ENCODE results near the gene ABCC8. TPM values are rescaled to one million over a fixed set of nuclear protein-coding genes. Genes with fewer than 3 reads are reported as not detected.

Gene ABCC8
- total and polyA plus RNA-seq, 2 experiments from 2014 or later, result not detected

GRCh38 chr11:17458268-17458667 lies 18.4 kb downstream of the ABCC8 start:
- no peaks in the 10 kb centered on the region for H3K9me2 ChIP-seq (ENCODE audit: insufficient read depth)
- no peaks in the 10 kb centered on the region for H3K79me2 ChIP-seq (ENCODE audit: insufficient read depth)
- WGBS, 2 experiments (ENCODE audit: low coverage in 1 of 2, low lambda C conversion rate in 2 of 2, missing lambda C conversion rate in 2 of 2), result 46 to 48% methylated on average over 8 of the region's 8 CpGs
- in situ Hi-C loops (cut with MboI), result no loop called here
- TF ChIP-seq EZH2phosphoT487 (IDR thresholded peaks at IDR 0.05; ENCODE audit: insufficient read depth, low read depth) (no peak), EZH2 (IDR thresholded peaks at IDR 0.05; ENCODE audit: insufficient read depth, poor library complexity, severe bottlenecking) (no peak)
- H3K4me1 ChIP-seq (ENCODE audit: insufficient read depth), result no peaks in the 10 kb centered on the region
- no peak overlapping the region for H3K4me2 ChIP-seq (ENCODE audit: unreplicated experiment)
- no peak overlapping the region for H2AFZ ChIP-seq
- no peak overlapping the region for H3K4me3 ChIP-seq
- H3K36me3 ChIP-seq (ENCODE audit: low read depth), result no peaks in the 10 kb centered on the region
- H3K27me3 ChIP-seq (replicated peaks; ENCODE audit: insufficient read depth), result peaks cover 17% of the 10 kb centered on the region
- H3F3A ChIP-seq (ENCODE audit: insufficient read depth), result no peaks in the 10 kb centered on the region
- no peak overlapping the region for H3K27ac ChIP-seq
- no peak overlapping the region for H3K9ac ChIP-seq
- H4K20me1 ChIP-seq (ENCODE audit: insufficient read depth), result no peaks in the 10 kb centered on the region
- H3K9me3 ChIP-seq (ENCODE audit: low read depth), result no peaks in the 10 kb centered on the region
- DNase-seq, result no peak

GRCh38 chr11:17457396-17458173 lies 19.1 kb downstream of the ABCC8 start:
- no peaks in the 10 kb centered on the region for H3K4me1 ChIP-seq (ENCODE audit: insufficient read depth)
- no peak overlapping the region for H3K4me3 ChIP-seq
- H2AFZ ChIP-seq, result no peak overlapping the region
- no peaks in the 10 kb centered on the region for H3F3A ChIP-seq (ENCODE audit: insufficient read depth)
- 39 to 43% methylated on average over 8 of the region's 8 CpGs for WGBS, 2 experiments (ENCODE audit: low coverage in 1 of 2, low lambda C conversion rate in 2 of 2, missing lambda C conversion rate in 2 of 2)
- H3K36me3 ChIP-seq (ENCODE audit: low read depth), result no peaks in the 10 kb centered on the region
- H3K27me3 ChIP-seq (replicated peaks; ENCODE audit: insufficient read depth), result peaks cover 17% of the 10 kb centered on the region
- no peaks in the 10 kb centered on the region for H3K9me2 ChIP-seq (ENCODE audit: insufficient read depth)
- H3K9me3 ChIP-seq (ENCODE audit: low read depth), result no peaks in the 10 kb centered on the region
- H3K4me2 ChIP-seq (ENCODE audit: unreplicated experiment), result no peak overlapping the region
- TF ChIP-seq EZH2 (IDR thresholded peaks at IDR 0.05; ENCODE audit: insufficient read depth, poor library complexity, severe bottlenecking) (no peak), EZH2phosphoT487 (IDR thresholded peaks at IDR 0.05; ENCODE audit: insufficient read depth, low read depth) (no peak)
- H3K9ac ChIP-seq, result no peak overlapping the region
- no peaks in the 10 kb centered on the region for H4K20me1 ChIP-seq (ENCODE audit: insufficient read depth)
- H3K79me2 ChIP-seq (ENCODE audit: insufficient read depth), result no peaks in the 10 kb centered on the region
- in situ Hi-C loops (cut with MboI), result no loop called here
- no peak overlapping the region for H3K27ac ChIP-seq
- DNase-seq, result no peak

- H3K27me3 ChIP-seq (replicated peaks; ENCODE audit: insufficient read depth), result peaks cover 4% of the 10 kb centered on the region
- in situ Hi-C loops (cut with MboI), result no loop called here
- no peaks in the 10 kb centered on the region for H3F3A ChIP-seq (ENCODE audit: insufficient read depth)
- no peak overlapping the region for H3K9ac ChIP-seq
- H3K4me2 ChIP-seq (ENCODE audit: unreplicated experiment), result no peak overlapping the region
- H3K4me1 ChIP-seq (ENCODE audit: insufficient read depth), result no peaks in the 10 kb centered on the region
- TF ChIP-seq EZH2 (IDR thresholded peaks at IDR 0.05; ENCODE audit: insufficient read depth, poor library complexity, severe bottlenecking) (no peak), EZH2phosphoT487 (IDR thresholded peaks at IDR 0.05; ENCODE audit: insufficient read depth, low read depth) (no peak)
- 0 to 2% methylated on average over 2 of the region's 2 CpGs for WGBS, 2 experiments (ENCODE audit: low coverage in 1 of 2, low lambda C conversion rate in 2 of 2, missing lambda C conversion rate in 2 of 2)
- H3K9me2 ChIP-seq (ENCODE audit: insufficient read depth), result no peaks in the 10 kb centered on the region
- no peaks in the 10 kb centered on the region for H3K79me2 ChIP-seq (ENCODE audit: insufficient read depth)
- no peaks in the 10 kb centered on the region for H3K9me3 ChIP-seq (ENCODE audit: low read depth)
- no peak overlapping the region for H2AFZ ChIP-seq
- no peak overlapping the region for H3K27ac ChIP-seq
- DNase-seq, result no peak
- H3K4me3 ChIP-seq, result no peak overlapping the region
- no peaks in the 10 kb centered on the region for H3K36me3 ChIP-seq (ENCODE audit: low read depth)
- no peaks in the 10 kb centered on the region for H4K20me1 ChIP-seq (ENCODE audit: insufficient read depth)
These were observed 24.0 kb downstream of the ABCC8 start for GRCh38 chr11:17452668-17453067.

GRCh38 chr11:17449158-17449557 lies 27.5 kb downstream of the ABCC8 start:
- in situ Hi-C loops (cut with MboI), result no loop called here

More at GRCh38 chr11:17449158-17449557, 27.5 kb downstream of the ABCC8 start:
- Histone ChIP-seq H3K4me1 (ENCODE audit: insufficient read depth) (no peaks in the 10 kb centered on the region), H3K4me2 (ENCODE audit: unreplicated experiment) (no peak overlapping the region), H4K20me1 (ENCODE audit: insufficient read depth) (no peaks in the 10 kb centered on the region), H3K9me2 (ENCODE audit: insufficient read depth) (no peaks in the 10 kb centered on the region), H3F3A (ENCODE audit: insufficient read depth) (no peaks in the 10 kb centered on the region), H3K79me2 (ENCODE audit: insufficient read depth) (no peaks in the 10 kb centered on the region), H3K9ac (no peak overlapping the region), H3K4me3 (no peak overlapping the region), H3K27ac (no peak overlapping the region), H2AFZ (no peak overlapping the region), H3K36me3 (ENCODE audit: low read depth) (no peaks in the 10 kb centered on the region), H3K9me3 (ENCODE audit: low read depth) (no peaks in the 10 kb centered on the region), H3K27me3 (replicated peaks; ENCODE audit: insufficient read depth) (peaks cover 9% of the 10 kb centered on the region)
- no peak for TF ChIP-seq EZH2phosphoT487 (IDR thresholded peaks at IDR 0.05; ENCODE audit: insufficient read depth, low read depth)
- no peak for TF ChIP-seq EZH2 (IDR thresholded peaks at IDR 0.05; ENCODE audit: insufficient read depth, poor library complexity, severe bottlenecking)
- DNase-seq, result no peak
- WGBS, 2 experiments (ENCODE audit: low coverage in 1 of 2, low lambda C conversion rate in 2 of 2, missing lambda C conversion rate in 2 of 2), result 57 to 59% methylated on average over 8 of the region's 8 CpGs

All from GM23248 (cell line).